GM06990 (cell line): ENCODE results near the gene ARIH2.

Experiments
- DNase-seq: peaks from one replicate; pipeline ENCODE4 v3.0.0-alpha.2; 2011; ENCODE audit not compliant: insufficient read length; ENCODE audit errors: extremely low read depth
- H3K27me3 ChIP-seq: replicated peaks from 2 replicates; pipeline ENCODE4 v1.6.0; 2011; ENCODE audit warnings: low read length; ENCODE audit not compliant: control insufficient read depth, insufficient read depth
- H3K36me3 ChIP-seq: 2 replicates; pipeline ENCODE4 v1.5.1; 2011; ENCODE audit warnings: low read length; ENCODE audit not compliant: control insufficient read depth, insufficient read depth
- H3K4me3 ChIP-seq: replicated peaks from 2 replicates; pipeline ENCODE4 v1.5.1; 2011; ENCODE audit warnings: low read depth, mild to moderate bottlenecking, control low read depth, low read length
- TF ChIP-seq, protein P1 (sequence below): IDR thresholded peaks from 2 replicates; pipeline ENCODE4 v1.5.1; 2011; ENCODE audit warnings: low read length, control low read depth, mild to moderate bottlenecking, inconsistent platforms; ENCODE audit not compliant: insufficient read depth, poor library complexity, severe bottlenecking

ARIH2 gene

DNA sequence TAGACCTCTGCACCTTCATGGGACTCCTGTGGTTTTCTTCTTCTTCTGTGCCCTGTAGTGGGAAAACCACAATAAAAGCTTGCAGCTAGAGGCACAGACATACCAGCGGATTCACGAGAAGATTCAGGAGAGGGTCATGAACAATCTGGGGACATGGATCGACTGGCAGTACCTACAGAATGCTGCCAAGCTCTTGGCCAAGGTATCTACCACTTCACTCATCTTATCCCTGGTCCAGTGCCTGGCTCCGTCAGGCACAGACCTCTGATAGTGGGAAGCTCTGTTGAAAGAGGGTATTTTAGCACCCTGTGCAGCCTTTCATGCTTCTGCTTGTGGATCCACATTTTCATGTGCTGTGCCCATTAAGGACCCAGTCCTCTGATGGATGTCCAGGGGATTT is 61.7 kb downstream of the ARIH2 start:
- no peaks in the 10 kb centered on the region for H3K27me3 ChIP-seq
- TF ChIP-seq, protein P1, sequence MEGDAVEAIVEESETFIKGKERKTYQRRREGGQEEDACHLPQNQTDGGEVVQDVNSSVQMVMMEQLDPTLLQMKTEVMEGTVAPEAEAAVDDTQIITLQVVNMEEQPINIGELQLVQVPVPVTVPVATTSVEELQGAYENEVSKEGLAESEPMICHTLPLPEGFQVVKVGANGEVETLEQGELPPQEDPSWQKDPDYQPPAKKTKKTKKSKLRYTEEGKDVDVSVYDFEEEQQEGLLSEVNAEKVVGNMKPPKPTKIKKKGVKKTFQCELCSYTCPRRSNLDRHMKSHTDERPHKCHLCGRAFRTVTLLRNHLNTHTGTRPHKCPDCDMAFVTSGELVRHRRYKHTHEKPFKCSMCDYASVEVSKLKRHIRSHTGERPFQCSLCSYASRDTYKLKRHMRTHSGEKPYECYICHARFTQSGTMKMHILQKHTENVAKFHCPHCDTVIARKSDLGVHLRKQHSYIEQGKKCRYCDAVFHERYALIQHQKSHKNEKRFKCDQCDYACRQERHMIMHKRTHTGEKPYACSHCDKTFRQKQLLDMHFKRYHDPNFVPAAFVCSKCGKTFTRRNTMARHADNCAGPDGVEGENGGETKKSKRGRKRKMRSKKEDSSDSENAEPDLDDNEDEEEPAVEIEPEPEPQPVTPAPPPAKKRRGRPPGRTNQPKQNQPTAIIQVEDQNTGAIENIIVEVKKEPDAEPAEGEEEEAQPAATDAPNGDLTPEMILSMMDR: no peak
- no peak overlapping the region for H3K4me3 ChIP-seq
- peaks cover 30% of the 10 kb centered on the region for H3K36me3 ChIP-seq
- DNase-seq: no peak

- peaks cover 34% of the 10 kb centered on the region for H3K36me3 ChIP-seq
Measured at GRCh38 chr3:48982016-48982415, 63.4 kb downstream of the ARIH2 start.

GRCh38 chr3:48982686-48983085 is 64.0 kb downstream of the ARIH2 start:
- Histone ChIP-seq H3K27me3 (no peaks in the 10 kb centered on the region), H3K4me3 (no peak overlapping the region), H3K36me3 (peaks cover 31% of the 10 kb centered on the region)
- TF ChIP-seq, protein P1: no peak
- DNase-seq: no peak

More at GRCh38 chr3:48982016-48982415, 63.4 kb downstream of the ARIH2 start:
- no peak overlapping the region for H3K4me3 ChIP-seq
- TF ChIP-seq, protein P1: no peak
- DNase-seq: no peak
- no peaks in the 10 kb centered on the region for H3K27me3 ChIP-seq

DNA sequence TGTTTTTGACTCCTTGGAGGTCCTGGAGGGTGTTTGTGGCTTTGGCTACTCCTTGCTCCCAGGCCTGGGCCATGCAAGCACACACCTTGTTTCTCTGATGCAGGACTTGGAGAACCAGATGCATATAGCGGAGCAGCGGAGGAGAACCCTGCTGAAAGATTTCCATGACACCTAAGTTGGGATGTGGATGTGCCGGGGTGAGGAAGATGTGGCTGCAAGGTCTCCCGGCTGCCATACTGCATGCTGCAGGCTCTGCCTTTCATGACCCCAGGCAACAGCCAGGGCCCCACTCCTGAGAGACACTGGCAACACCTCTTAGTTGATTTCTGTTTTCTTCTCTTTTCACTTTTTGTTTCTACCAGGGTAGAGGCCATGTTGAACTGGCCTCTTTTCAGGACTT is 64.5 kb downstream of the ARIH2 start:
- no peak overlapping the region for H3K4me3 ChIP-seq
- TF ChIP-seq, protein P1: no peak
- H3K27me3 ChIP-seq: no peaks in the 10 kb centered on the region
- DNase-seq: no peak
- H3K36me3 ChIP-seq: peaks cover 30% of the 10 kb centered on the region

- no peaks in the 10 kb centered on the region for H3K27me3 ChIP-seq
- H3K36me3 ChIP-seq: peaks cover 24% of the 10 kb centered on the region
- no peak overlapping the region for H3K4me3 ChIP-seq
- TF ChIP-seq, protein P1: no peak
- DNase-seq: no peak
Measured at GRCh38 chr3:48984663-48985062, 66.0 kb downstream of the ARIH2 start.

- TF ChIP-seq, protein P1: no peak
- DNase-seq: no peak
Measured at GRCh38 chr3:48985831-48986376, 67.3 kb downstream of the ARIH2 start.

More at GRCh38 chr3:48985831-48986376, 67.3 kb downstream of the ARIH2 start:
- Histone ChIP-seq H3K4me3 (no peak overlapping the region), H3K36me3 (peaks cover 16% of the 10 kb centered on the region), H3K27me3 (no peaks in the 10 kb centered on the region)
